NCI-H774 (cell line): ENCODE measurements around the gene TNFAIP8L2.

ENCODE experiments used
- DNase-seq: peaks from one replicate; lab custom pipeline; 2025; lab: John Stamatoyannopoulos, UW

Gene TNFAIP8L2

GRCh38 chr1:151156515-151156819, at the start of gene TNFAIP8L2:
TNFAIP8L2 (plus strand) TSS chr1:151156649; CDS start chr1:151158698, 2,049 bp downstream.
- DNase-seq: no peak

GRCh38 chr1:151106894-151107293, 49.6 kb upstream of the TNFAIP8L2 start:
- no peak for DNase-seq

DNA sequence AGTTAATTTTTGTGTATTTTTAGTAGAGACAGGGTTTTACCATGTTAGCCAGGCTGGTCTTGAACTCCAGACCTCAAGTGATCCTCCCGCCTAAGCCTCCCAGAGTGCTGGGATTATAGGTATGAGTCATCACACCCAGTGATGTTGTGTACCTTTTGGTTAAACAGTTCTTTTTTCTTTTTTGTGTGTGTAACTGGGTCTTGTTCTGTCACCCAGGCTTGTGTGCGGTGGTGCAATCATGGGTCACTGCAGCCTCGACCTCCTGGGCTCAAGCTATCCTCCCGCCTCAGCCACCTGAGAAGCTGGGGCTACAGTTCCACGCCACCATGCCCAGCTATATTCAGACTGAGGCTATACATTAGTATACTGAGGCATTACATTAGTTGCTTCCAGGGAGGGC, 48.1 kb upstream of the TNFAIP8L2 start:
- no peak for DNase-seq

GRCh38 chr1:151113877-151114276, 42.6 kb upstream of the TNFAIP8L2 start:
- DNase-seq: no peak

GRCh38 chr1:151124763-151125403, 31.6 kb upstream of the TNFAIP8L2 start:
- DNase-seq: no peak

DNA sequence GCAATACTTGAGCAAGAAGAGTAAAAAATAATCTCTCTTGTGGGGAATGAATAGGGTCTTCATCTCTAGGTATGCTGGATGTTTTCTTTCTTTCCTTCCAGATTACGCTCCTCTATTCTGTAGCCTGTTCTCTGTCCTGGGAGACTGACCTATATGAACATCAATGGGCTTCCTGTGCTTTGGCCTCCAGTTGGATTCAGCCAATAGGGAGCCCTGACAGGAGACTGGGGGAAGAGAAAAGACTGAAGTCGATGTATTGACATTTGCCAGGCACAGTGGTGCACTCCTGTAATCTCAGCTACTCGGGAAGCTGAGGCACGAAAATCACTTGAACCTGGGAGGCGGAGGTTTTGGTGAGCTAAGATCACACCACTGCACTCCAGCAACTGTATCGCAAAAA, 27.6 kb upstream of the TNFAIP8L2 start:
- DNase-seq: no peak

- peak; percentile 13 for DNase-seq
Measured at GRCh38 chr1:151130987-151131586, 25.4 kb upstream of the TNFAIP8L2 start.

DNA sequence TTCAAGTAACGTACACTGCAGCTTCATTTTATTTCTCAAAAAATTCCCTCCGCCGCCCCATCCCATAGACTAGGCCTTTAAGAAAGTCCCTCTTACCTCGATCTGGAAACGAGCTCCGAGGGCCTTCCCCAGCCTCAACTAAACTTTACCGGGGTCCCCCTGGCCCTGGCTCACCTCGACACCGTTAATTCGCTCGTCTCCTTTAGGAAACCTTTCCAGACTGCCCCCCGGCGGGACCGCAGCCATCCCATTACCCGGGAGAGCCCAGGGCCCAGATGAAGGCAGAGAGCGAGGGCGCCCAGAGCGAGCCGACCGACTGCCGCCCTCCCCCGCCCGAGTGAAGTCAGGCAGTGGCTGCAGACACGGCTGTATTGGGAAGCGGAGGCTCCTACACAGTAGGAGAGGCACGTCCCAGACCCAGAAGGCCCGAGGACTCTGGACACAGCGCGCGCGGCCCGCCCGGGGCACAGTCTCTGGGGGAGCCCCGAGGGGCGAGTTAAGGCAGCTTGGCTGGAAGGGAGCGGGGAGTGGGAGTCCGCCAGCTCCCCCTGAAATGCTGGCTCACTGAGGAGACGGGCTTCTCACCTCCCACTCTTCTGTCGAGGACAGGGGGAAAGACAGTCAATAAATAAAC, 24.6 kb upstream of the TNFAIP8L2 start:
- no peak for DNase-seq

- no peak for DNase-seq
Measured at GRCh38 chr1:151132335-151133017, 24.0 kb upstream of the TNFAIP8L2 start.

DNA sequence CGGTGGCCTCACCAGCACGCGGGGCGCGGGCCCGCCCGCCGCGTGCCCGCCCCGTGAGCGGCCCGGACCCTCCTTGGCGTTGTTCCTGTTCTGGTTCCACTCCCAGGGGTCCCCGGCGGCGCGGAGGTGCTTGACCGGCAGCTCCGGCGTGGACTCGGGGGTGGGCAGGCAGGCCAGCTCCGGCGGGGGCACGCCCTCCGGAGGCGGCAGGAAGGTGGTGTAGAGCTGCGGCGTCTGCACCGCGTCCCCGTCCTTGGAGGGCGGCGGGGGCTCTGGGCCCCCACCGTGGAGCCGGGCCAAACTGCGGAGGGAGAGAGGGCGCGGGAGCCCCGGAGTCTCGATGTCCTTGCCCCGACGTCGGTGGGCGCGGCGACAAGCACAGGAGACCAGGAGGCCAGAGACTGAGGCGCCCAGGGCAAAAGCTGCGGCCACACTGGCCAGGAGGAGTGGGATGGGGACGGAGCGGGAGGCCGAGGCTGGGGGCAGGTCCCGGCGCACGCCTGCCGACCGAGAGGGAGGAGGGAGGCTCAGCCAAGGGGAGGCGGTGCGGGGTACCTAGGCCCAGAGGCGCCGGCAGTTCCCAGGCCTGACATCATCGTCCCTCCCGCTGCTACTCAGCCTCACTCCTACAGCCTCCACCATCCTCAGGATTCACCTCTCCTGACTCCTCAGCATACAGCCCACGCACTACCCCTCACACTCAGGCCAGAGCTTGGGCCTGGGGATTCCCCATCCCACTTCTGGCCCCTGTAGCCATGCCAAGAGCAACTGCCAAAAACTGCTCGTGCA, 23.2 kb upstream of the TNFAIP8L2 start:
- no peak for DNase-seq

DNA sequence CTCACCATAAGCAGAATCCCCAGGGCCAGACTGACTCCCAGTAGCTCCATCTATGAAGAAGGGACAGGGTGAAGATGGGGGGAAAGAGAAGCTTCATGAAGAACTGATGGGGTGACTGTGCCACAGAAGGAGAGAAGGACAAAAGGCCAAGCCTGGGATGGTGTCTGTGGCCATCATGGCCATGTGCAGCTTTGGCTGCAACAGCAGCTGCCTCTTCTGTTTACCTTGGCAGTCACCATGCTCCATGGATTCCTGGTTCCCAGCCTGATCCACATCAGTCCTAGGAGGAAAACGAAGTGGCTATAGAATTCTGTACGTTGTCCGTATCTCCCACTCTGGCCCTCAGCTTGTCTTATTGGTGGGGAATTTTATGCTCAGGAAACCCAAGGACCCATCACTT, 22.1 kb upstream of the TNFAIP8L2 start:
- DNase-seq: peak; percentile 15

GRCh38 chr1:151134991-151135390, 21.5 kb upstream of the TNFAIP8L2 start:
- no peak for DNase-seq

DNA sequence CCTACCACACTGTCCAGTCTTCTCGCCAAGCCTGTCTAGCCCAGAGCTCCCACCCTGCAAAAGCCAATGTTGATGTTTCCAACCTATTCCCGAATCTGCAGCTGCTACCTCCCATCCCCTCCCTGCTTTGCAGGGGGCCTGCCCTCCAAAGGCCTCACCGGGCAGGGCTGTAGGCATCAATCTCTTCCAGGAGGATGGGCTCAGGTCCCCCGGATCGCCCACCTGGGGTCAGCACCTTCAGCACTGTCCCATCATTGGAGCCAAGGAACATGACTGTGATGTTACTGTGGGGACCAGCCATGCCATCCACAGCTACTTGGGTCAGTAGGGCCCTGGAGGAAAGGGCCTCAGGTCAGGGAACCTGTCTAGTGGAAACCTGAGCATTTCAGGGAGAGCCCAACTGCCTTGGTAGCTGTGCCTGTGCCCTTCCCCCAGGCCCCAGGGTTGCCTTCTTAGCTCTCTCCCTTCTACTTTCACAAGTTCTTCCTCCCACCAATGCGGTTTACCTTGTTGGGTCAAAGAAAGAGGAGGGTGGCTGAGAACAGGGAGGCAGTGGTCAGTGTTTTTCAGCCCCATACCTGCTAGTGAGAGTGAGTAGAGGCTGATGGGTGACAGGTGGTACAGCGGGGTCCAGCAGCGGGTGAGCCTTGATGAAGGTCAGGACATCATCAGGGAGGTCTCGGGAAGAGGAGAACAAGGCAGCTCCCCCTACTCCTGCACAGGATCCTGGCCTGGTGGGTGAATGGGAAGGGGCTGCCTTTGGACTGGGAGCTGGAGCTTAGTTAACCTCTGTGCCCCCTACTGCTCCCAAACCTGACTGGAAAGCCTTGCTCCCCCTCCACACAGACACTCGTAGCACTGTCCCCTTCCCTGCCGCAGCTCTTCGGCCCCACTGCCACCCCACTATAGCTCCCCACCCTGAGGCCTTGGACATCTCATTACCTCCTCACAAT, 20.7 kb upstream of the TNFAIP8L2 start:
- DNase-seq: no peak

- DNase-seq: no peak
Measured at GRCh38 chr1:151137789-151138188, 18.7 kb upstream of the TNFAIP8L2 start.

DNA sequence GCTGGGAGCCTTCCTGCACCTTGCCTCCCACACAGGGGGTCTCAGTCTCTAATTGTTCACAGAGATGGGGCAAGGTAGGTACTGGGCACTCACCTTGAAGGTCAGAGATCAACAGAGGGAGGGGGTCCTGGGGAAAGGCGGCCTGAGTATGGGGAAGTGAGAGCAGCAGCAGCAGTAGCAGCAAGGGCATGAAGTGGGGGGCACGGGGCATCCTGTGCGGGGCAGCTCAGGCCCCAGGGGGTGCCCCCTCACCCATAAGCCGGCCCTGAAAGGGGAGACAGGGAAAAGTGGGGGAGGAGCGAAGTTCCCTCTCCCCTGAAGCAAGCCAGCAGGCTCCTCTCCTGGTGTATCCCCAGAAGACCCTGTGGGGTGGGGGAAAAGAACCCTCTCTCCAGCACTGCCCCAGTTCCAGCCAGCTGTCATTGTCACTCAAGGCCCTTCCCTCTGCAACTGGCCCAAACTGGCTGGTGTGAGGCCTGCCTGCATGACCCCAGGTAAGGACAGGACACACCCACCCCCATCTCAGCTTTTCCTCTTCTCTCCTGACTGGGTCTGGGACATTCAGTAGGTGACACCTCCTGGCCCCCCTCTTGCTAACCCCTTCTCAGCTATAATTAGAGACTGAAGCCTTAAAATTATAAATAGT, 13.9 kb upstream of the TNFAIP8L2 start:
- no peak for DNase-seq

DNA sequence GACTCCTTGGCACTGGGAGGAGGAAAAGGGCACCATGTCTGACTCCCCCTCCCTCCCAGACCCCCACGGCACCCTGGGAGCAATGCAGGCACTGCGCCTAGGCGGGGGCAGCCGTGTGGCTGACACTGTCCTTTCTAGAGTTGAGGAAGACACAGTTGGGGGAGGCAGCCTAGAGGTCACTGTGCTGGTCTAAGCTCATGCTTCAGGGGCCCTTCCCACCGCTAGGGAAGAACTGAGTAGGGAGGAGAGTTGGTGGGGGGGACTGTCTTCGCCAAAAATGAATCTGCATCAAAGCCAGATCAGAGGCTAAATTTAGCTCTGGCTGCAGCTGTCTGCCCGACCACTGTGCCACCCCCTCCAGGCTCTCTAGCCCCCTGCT, 13.4 kb upstream of the TNFAIP8L2 start:
- no peak for DNase-seq

GRCh38 chr1:151143986-151144385, 12.5 kb upstream of the TNFAIP8L2 start:
- no peak for DNase-seq

GRCh38 chr1:151144474-151145303, 11.8 kb upstream of the TNFAIP8L2 start:
- no peak for DNase-seq

DNA sequence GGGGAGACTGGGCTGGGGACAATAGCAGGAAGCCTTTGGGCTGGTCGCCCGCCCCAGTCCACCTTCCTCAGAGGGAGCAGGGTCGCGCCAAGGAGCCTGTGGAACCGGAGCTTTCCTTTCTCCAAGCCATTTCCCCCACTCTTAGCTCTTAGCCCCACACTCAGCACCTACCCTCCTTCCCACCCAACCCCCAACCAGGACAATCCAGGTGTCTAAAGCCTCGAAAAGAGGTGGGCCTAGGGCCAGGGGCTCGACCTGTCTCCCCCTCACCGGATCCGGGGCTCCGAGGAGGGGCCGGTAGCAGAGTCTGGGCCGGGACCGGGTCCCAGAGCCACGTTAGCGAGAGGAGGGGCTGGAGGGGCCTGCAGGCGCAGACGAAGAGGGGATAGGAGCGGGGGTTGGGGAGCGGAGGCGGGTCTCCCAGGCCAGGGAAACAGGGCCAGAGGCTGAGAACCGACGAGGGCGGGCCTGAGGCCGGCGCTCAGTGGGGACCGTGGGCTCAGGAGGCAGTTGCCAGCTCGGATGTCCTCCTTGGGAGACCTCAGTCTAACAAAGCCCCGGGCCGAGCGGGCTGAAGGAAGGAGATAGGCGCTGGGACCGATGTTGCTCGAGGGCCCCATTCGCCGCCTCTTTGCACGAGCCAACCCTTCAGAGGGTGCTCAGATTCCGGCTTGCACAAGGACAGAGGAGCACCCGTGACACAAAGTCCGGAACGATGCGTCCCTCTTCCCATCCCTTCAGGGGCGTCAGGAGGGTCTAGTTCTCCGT, 11.0 kb upstream of the TNFAIP8L2 start:
- DNase-seq: no peak
